Left lung (tissue), 10 donors: ENCODE measurements around the gene GMDS. TPM values are rescaled to one million over a fixed set of nuclear protein-coding genes. Genes with fewer than 3 reads are reported as not detected.

Experiments used
- ATAC-seq: fragments of 200-7000 bp; cut with Tn5 transposase; one replicate; pipeline ENCODE4 v1.9.1; 2020; ENCODE audit warnings: moderate library complexity
- DNase-seq, 4 donors: peaks; one replicate each; pipeline ENCODE4 v3.0.0-alpha.2; 2013 to 2020
- H3K27ac ChIP-seq, 2 donors: fragments of 200-600 bp; sonication (generic) in 1 of 2; one replicate each; pipeline versions ENCODE4 v1.5.0 to v1.8.0; 2020 to 2021
- H3K27me3 ChIP-seq, 2 donors: fragments of 200-600 bp; sonication (generic) in 1 of 2; one replicate each; pipeline versions ENCODE4 v1.5.0 to v1.8.0; 2020 to 2021
- H3K36me3 ChIP-seq, 2 donors: fragments of 200-600 bp; sonication (generic) in 1 of 2; one replicate each; pipeline versions ENCODE4 v1.5.0 to v1.8.0; 2020 to 2021
- H3K4me1 ChIP-seq, 2 donors: fragments of 200-600 bp; one replicate each; pipeline ENCODE4 v1.8.0; 2021
- H3K4me3 ChIP-seq, 2 donors: fragments of 200-600 bp; sonication (generic) in 1 of 2; one replicate each; pipeline versions ENCODE4 v1.5.0 to v1.8.0; 2020 to 2021; ENCODE audit warnings: mild to moderate bottlenecking in 1 of 2
- H3K9me3 ChIP-seq, 2 donors: fragments of 200-600 bp; sonication (generic) in 1 of 2; one replicate each; pipeline versions ENCODE4 v1.5.0 to v1.8.0; 2020 to 2021
- intact Hi-C, 2 donors: fragments of 100-400 bp; cut with DNase I; formaldehyde crosslinking; loops; one replicate each; pipeline versions ENCODE4 v1.11.2 to v1.14.2; 2022
- polyA plus RNA-seq, 6 donors: library from polyadenylated mRNA; unstranded; fragments of 120-200 nt; gene quantifications; one replicate each; pipeline ENCODE4 v1.2.1, GENCODE V29; 2013; ENCODE audit not compliant: insufficient read length in 6 of 6
- total RNA-seq, 2 donors: library from RNA; stranded (reverse); fragmentation: NEBNext Ultra II Directional; extraction: Animal tissue kit (Norgen Biotek cat#: 25700); gene quantifications; one replicate each; pipeline ENCODE4 v1.2.1, GENCODE V29; 2021
- TF ChIP-seq, protein P1 (sequence below), 2 donors: fragments of 200-600 bp; sonication (generic) in 1 of 2; IDR thresholded peaks; one replicate each; pipeline versions ENCODE4 v1.5.0 to v1.8.0; 2021; ENCODE audit warnings: antibody characterized with exemption in 2 of 2
- donor health status: DM: no; HTN: yes; CAD: no.
- donor health status: DM: no; HTN: no; CAD: no.

GMDS gene
- total and polyA plus RNA-seq, 8 donors, result 16.5 to 25.4 (median 21.2) TPM

DNA sequence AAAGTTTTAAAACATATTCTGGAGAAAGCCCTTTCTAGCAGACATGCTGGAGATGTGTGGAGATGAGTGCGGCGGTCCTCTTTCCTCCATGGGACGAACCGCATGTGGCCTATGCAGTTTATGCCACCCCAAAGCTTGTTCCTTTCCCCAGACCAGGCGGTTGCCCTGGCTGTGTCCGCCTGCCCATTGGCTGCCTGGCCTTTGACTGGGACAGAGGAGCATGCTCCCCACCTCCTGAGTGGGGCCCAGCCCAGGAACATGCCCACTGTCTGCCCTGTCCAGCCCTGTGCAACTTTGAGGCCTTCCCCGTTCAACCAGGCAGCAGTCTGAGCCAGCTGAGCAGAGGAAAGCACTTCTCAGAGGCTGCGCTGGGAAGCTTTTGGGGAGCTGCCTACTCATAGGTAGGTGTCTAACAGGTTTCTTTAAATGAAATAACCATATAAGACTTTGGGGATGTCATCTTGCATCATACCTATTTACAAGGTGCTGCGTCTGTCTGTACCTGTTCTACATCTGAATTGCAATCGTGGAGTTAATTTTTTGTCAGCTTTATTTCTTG, 615.1 kb downstream of the GMDS start:
- ATAC-seq (no peak), DNase-seq (no peak)
- no peaks in the 10 kb centered on the region for H3K36me3 ChIP-seq
- TF ChIP-seq, protein P1, sequence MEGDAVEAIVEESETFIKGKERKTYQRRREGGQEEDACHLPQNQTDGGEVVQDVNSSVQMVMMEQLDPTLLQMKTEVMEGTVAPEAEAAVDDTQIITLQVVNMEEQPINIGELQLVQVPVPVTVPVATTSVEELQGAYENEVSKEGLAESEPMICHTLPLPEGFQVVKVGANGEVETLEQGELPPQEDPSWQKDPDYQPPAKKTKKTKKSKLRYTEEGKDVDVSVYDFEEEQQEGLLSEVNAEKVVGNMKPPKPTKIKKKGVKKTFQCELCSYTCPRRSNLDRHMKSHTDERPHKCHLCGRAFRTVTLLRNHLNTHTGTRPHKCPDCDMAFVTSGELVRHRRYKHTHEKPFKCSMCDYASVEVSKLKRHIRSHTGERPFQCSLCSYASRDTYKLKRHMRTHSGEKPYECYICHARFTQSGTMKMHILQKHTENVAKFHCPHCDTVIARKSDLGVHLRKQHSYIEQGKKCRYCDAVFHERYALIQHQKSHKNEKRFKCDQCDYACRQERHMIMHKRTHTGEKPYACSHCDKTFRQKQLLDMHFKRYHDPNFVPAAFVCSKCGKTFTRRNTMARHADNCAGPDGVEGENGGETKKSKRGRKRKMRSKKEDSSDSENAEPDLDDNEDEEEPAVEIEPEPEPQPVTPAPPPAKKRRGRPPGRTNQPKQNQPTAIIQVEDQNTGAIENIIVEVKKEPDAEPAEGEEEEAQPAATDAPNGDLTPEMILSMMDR (IDR thresholded peaks at IDR 0.05), result no peak
- no peak overlapping the region for H3K4me3 ChIP-seq
- no peaks in the 10 kb centered on the region for H3K9me3 ChIP-seq
- H3K4me1 ChIP-seq, result peaks cover 1 to 4% of the 10 kb centered on the region in 2 donors
- peaks cover 37 to 40% of the 10 kb centered on the region in 2 donors for H3K27me3 ChIP-seq
- intact Hi-C loops, result no loop called here
- no peak overlapping the region for H3K27ac ChIP-seq

DNA sequence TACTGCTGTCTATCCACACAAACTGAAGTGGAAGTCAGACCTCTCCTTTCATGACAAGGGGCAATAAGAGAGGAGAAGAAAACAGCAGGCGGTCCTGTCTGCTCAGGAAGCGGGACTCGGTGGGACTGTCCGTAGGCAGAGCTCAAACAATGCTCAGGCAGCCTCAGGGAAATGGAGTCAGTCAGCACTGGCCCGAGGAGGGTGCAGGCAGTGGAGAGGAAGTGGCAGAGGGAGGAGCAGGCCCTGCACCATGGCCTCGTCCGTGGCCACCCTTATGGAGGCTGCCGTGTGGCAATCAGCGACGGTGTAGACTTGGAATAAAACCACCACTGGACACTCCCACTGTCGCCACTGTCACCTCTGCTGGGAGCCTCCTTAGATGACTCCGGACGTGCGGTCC, 616.1 kb downstream of the GMDS start:
- no peaks in the 10 kb centered on the region for H3K9me3 ChIP-seq
- TF ChIP-seq, protein P1 (IDR thresholded peaks at IDR 0.05), result no peak
- ATAC-seq (no peak), DNase-seq (peak in 2 of 4 donors; percentile 16 to 71)
- intact Hi-C loops, result no loop called here
- H3K4me3 ChIP-seq, result no peak overlapping the region
- H3K27me3 ChIP-seq, result peaks cover 47 to 49% of the 10 kb centered on the region in 2 donors
- H3K4me1 ChIP-seq, result peaks cover 11 to 13% of the 10 kb centered on the region in 2 donors
- H3K36me3 ChIP-seq, result no peaks in the 10 kb centered on the region
- H3K27ac ChIP-seq, result no peak overlapping the region

DNA sequence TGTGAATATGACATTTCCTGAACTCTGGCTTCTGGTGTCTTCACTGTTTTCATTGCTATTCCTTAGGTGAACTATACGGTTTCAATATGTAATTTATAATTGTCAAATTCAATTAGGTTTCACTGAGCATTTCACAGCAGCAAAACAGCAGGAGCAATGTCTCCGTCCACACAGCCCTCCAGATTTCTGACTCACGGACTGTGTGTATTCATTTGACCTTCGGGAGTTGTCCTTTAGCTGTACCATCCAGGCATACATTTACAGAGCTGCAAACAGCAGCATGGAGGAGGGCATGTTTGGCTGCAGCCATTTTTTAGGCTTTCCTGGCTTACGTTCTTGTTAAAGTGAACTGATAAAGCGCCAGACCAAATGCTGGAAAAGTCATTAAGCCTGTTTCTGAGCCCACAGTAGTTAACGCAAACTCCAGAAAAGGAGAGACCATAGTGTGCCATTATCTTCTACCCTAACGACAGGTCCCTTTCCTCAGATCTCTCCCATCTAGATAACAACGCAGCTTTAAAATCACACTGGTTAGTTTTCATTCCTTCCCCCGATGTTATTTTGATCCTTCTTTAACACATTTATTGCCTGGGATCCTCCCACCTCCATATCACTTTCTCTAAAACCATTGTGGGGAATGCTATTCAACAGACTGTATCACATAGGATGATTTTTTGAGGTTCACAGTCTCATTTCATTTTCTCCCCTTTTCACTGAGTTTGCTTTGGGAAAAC, 617.4 kb downstream of the GMDS start:
- H3K4me1 ChIP-seq, result peaks cover 14 to 20% of the 10 kb centered on the region in 2 donors
- intact Hi-C loops, result no loop called here
- H3K36me3 ChIP-seq, result no peaks in the 10 kb centered on the region
- DNase-seq (no peak), ATAC-seq (no peak)
- no peaks in the 10 kb centered on the region for H3K9me3 ChIP-seq
- peaks cover 60 to 61% of the 10 kb centered on the region in 2 donors for H3K27me3 ChIP-seq
- H3K27ac ChIP-seq, result no peak overlapping the region
- TF ChIP-seq, protein P1 (IDR thresholded peaks at IDR 0.05), result no peak
- H3K4me3 ChIP-seq, result no peak overlapping the region

DNA sequence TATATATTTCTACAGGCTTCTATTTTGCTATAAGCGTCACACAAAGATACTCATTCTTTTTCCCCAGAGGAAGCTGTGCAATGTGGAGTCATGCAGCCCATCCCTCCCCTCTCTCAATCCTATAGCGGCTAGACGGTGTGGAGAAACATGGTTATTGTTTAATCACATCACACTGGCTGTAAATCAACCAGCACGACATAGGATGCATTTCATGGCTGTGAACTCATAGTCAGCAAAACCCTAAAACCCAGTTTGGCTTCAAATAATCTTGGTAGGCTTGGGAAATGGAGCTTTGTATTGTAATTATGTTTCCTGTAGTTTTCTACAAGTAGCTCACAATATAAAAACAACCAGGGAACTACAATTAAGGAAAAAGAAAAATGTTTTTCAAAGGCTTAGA, 618.9 kb downstream of the GMDS start:
- H3K36me3 ChIP-seq, result peaks cover 0 to 6% of the 10 kb centered on the region in 2 donors
- DNase-seq, result no peak
- no peak overlapping the region for H3K4me3 ChIP-seq
- TF ChIP-seq, protein P1 (IDR thresholded peaks at IDR 0.05), result no peak
- no peak overlapping the region for H3K27ac ChIP-seq
- peaks cover 14 to 20% of the 10 kb centered on the region in 2 donors for H3K4me1 ChIP-seq
- intact Hi-C loops, result no loop called here
- no peak for ATAC-seq
- H3K9me3 ChIP-seq, result no peaks in the 10 kb centered on the region
- H3K27me3 ChIP-seq, result peaks cover 64 to 75% of the 10 kb centered on the region in 2 donors

DNA sequence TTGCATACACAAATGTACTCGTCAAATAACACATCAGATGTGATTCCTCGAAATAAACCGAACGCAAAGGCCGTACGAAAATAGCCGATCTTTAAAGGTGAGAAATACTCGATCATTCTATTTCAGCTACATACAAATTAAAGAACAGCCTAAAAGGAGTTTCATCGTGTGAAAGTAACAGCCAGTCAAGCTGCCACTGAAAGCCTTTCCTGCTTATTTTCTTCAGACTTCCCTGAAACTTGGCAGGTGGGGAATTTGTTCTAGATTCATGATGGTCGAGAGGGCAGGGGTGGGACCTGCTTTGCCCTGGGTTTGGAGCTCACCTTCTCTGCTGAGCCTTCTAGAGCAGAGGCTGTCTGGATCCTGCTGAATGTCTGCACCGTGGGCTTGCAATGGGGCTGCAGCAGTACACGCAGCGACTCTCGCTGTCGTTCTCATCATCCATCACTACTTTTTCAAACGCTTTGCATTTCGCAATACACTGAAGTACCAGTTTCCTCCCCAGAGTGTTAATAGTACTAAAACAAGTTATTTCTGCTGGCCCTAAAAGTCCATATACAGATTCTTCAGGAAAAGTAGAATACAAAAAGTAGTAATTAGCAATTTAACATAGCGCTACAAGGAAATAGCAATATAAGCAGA, 619.5 kb downstream of the GMDS start:
- H3K27ac ChIP-seq, result no peak overlapping the region
- peaks cover 0 to 6% of the 10 kb centered on the region in 2 donors for H3K36me3 ChIP-seq
- no peak overlapping the region for H3K4me3 ChIP-seq
- TF ChIP-seq, protein P1 (IDR thresholded peaks at IDR 0.05), result no peak
- ATAC-seq (no peak), DNase-seq (no peak)
- intact Hi-C loops, result no loop called here
- H3K9me3 ChIP-seq, result no peaks in the 10 kb centered on the region
- peaks cover 14 to 20% of the 10 kb centered on the region in 2 donors for H3K4me1 ChIP-seq
- H3K27me3 ChIP-seq, result peaks cover 69 to 81% of the 10 kb centered on the region in 2 donors
